IMR-90 (cell line): Measurements from ENCODE around the gene TMEM95. TPM values are rescaled to one million over a fixed set of nuclear protein-coding genes. Genes with fewer than 3 reads are reported as not detected.

Experiments
- ATAC-seq: fragments of 200-7000 bp; cut with Tn5 transposase; 2 replicates; pipeline ENCODE4 v1.9.1; 2020; ENCODE audit warnings: low read depth, mild to moderate bottlenecking, moderate library complexity
- BruUV-seq: library from RNA; stranded (reverse); fragments of 400-500 nt; replicated peaks from 2 replicates; lab custom pipeline; 2021; lab: Mats Ljungman, UMichigan
- CTCF ChIA-PET: fragments of 300-600 bp; formaldehyde crosslinking; extraction: SDS; loops from one replicate; lab custom pipeline; 2021; ENCODE audit warnings: antibody characterized with exemption; lab: Yijun Ruan, JAX
- POLR2A ChIA-PET: fragments of 300-600 bp; sonication (Branson Sonifier 250); formaldehyde crosslinking; loops from one replicate; lab custom pipeline; 2022; ENCODE audit warnings: antibody characterized with exemption; ENCODE audit not compliant: unreplicated experiment; lab: Charles Lee
- DNase-seq: peaks from one replicate; pipeline ENCODE4 v3.0.0; 2013
- H2AFZ ChIP-seq: replicated peaks from 2 replicates; pipeline ENCODE3; 2013; ENCODE audit warnings: low read length, mild to moderate bottlenecking; ENCODE audit not compliant: poor library complexity
- H2AK5ac ChIP-seq: 2 replicates; pipeline ENCODE4 v1.6.1; 2013; ENCODE audit warnings: low read depth, low read length, inconsistent platforms
- H2AK9ac ChIP-seq: replicated peaks from 2 replicates; pipeline ENCODE3; 2013; ENCODE audit warnings: mild to moderate bottlenecking, low read depth, low read length, moderate library complexity; ENCODE audit not compliant: poor library complexity
- H2BK120ac ChIP-seq: 2 replicates; pipeline ENCODE4 v1.6.1; 2013; ENCODE audit warnings: low read depth, low read length, inconsistent platforms
- H2BK15ac ChIP-seq: 3 replicates; pipeline ENCODE4 v1.6.1; 2013; ENCODE audit warnings: low read depth, low read length, inconsistent platforms
- H2BK20ac ChIP-seq: 2 replicates; pipeline ENCODE4 v1.6.1; 2013; ENCODE audit warnings: low read depth, mild to moderate bottlenecking, inconsistent platforms, low read length, moderate library complexity
- H2BK5ac ChIP-seq: 2 replicates; pipeline ENCODE4 v1.6.1; 2013; ENCODE audit warnings: mild to moderate bottlenecking, low read depth, low read length, inconsistent platforms; ENCODE audit not compliant: poor library complexity, severe bottlenecking
- H3K14ac ChIP-seq: replicated peaks from 2 replicates; pipeline ENCODE4 v1.6.1; 2013; ENCODE audit warnings: low read depth, low read length, inconsistent platforms
- H3K18ac ChIP-seq: 2 replicates; pipeline ENCODE4 v1.6.1; 2013; ENCODE audit warnings: low read depth, low read length, control low read depth
- H3K23ac ChIP-seq: 2 replicates; pipeline ENCODE4 v1.6.1; 2013; ENCODE audit warnings: low read depth, low read length, inconsistent platforms
- H3K27ac ChIP-seq: 2 replicates; pipeline ENCODE4 v1.5.1; 2013; ENCODE audit warnings: mild to moderate bottlenecking, control low read depth, low read length; ENCODE audit not compliant: insufficient read depth
- H3K27me3 ChIP-seq: 2 replicates; pipeline ENCODE4 v1.6.1; 2013; ENCODE audit warnings: low read length; ENCODE audit not compliant: control insufficient read depth, insufficient read depth
- H3K36me3 ChIP-seq: 2 replicates; pipeline ENCODE4 v1.6.1; 2013; ENCODE audit warnings: low read length, mixed read lengths; ENCODE audit not compliant: control insufficient read depth, insufficient read depth
- H3K4ac ChIP-seq: 2 replicates; pipeline ENCODE4 v1.6.1; 2013; ENCODE audit warnings: low read depth, low read length, inconsistent platforms
- H3K4me1 ChIP-seq: 2 replicates; pipeline ENCODE4 v1.6.1; 2013; ENCODE audit warnings: low read length, mixed read lengths; ENCODE audit not compliant: control insufficient read depth, insufficient read depth
- H3K4me2 ChIP-seq: 2 replicates; pipeline ENCODE4 v1.6.1; 2013; ENCODE audit warnings: low read depth, mild to moderate bottlenecking, control low read depth, low read length, moderate library complexity
- H3K4me3 ChIP-seq: 2 replicates; pipeline ENCODE4 v1.5.1; 2013; ENCODE audit warnings: low read depth, mild to moderate bottlenecking, control low read depth, low read length, moderate library complexity; ENCODE audit not compliant: insufficient read depth
- H3K56ac ChIP-seq: 2 replicates; pipeline ENCODE4 v1.6.1; 2013; ENCODE audit warnings: low read length, inconsistent platforms; ENCODE audit not compliant: insufficient read depth; ENCODE audit errors: extremely low read depth
- H3K79me1 ChIP-seq, 2 experiments: 2 replicates each; pipeline ENCODE4 v1.6.1; 2013; ENCODE audit warnings: low read length in 2 of 2, inconsistent platforms in 1 of 2, low read depth in 1 of 2
- H3K9ac ChIP-seq: 2 replicates; pipeline ENCODE4 v1.6.1; 2013; ENCODE audit warnings: low read depth, low read length, control low read depth
- H3K9me1 ChIP-seq: 2 replicates; pipeline ENCODE4 v1.6.1; 2013; ENCODE audit warnings: low read length, inconsistent platforms; ENCODE audit not compliant: insufficient read depth
- H3K9me3 ChIP-seq: 2 replicates; pipeline ENCODE4 v1.6.1; 2013; ENCODE audit warnings: low read length; ENCODE audit not compliant: control insufficient read depth, insufficient read depth
- H4K20me1 ChIP-seq: 2 replicates; pipeline ENCODE4 v1.6.1; 2013; ENCODE audit warnings: low read length, inconsistent platforms; ENCODE audit not compliant: insufficient read depth
- H4K5ac ChIP-seq: 2 replicates; pipeline ENCODE4 v1.6.1; 2013; ENCODE audit warnings: mild to moderate bottlenecking, low read depth, low read length, control low read depth
- H4K8ac ChIP-seq, 2 experiments: 2 replicates each; pipeline ENCODE4 v1.6.1; 2013; ENCODE audit warnings: low read depth in 2 of 2, low read length in 2 of 2, control low read depth in 1 of 2, inconsistent platforms in 1 of 2
- H4K91ac ChIP-seq: 2 replicates; pipeline ENCODE4 v1.6.1; 2013; ENCODE audit warnings: low read depth, low read length, inconsistent platforms; ENCODE audit not compliant: insufficient read depth
- CEBPB ChIP-seq: IDR thresholded peaks from 2 replicates; pipeline ENCODE4 v1.6.1; 2012; ENCODE audit warnings: low read depth, low read length, improper control_type of control experiment
- CHD1 ChIP-seq: IDR thresholded peaks from 2 replicates; pipeline ENCODE4 v1.6.1; 2012; ENCODE audit warnings: low read depth, low read length, improper control_type of control experiment
- ELK1 ChIP-seq: fragments of 150-350 bp; IDR thresholded peaks from 2 replicates; pipeline ENCODE4 v1.6.1; 2016; ENCODE audit warnings: low read depth, mild to moderate bottlenecking, low read length, moderate library complexity, borderline replicate concordance
- FOS ChIP-seq: fragments of 150-350 bp; IDR thresholded peaks from 2 replicates; pipeline ENCODE4 v1.6.1; 2016; ENCODE audit warnings: low read depth, low read length
- MAFK ChIP-seq: IDR thresholded peaks from 2 replicates; pipeline ENCODE4 v1.6.1; 2012; ENCODE audit warnings: low read depth, low read length, improper control_type of control experiment
- MXI1 ChIP-seq: IDR thresholded peaks from 2 replicates; pipeline ENCODE4 v1.6.1; 2012; ENCODE audit warnings: low read depth, mild to moderate bottlenecking, low read length, moderate library complexity, borderline replicate concordance
- NFE2L2 ChIP-seq: fragments of 150-350 bp; IDR thresholded peaks from 2 replicates; pipeline ENCODE4 v1.6.1; 2016; ENCODE audit warnings: low read depth, mild to moderate bottlenecking, low read length
- POLR2A ChIP-seq: IDR thresholded peaks from 2 replicates; pipeline ENCODE4 v1.6.1; 2012; ENCODE audit warnings: mild to moderate bottlenecking, low read depth, low read length
- RAD21 ChIP-seq: IDR thresholded peaks from 2 replicates; pipeline ENCODE4 v1.6.1; 2012; ENCODE audit warnings: low read length, improper control_type of control experiment
- RCOR1 ChIP-seq: IDR thresholded peaks from 2 replicates; pipeline ENCODE4 v1.6.1; 2012; ENCODE audit warnings: mild to moderate bottlenecking, low read length, improper control_type of control experiment; ENCODE audit not compliant: insufficient replicate concordance
- RFX5 ChIP-seq: IDR thresholded peaks from 2 replicates; pipeline ENCODE4 v1.8.0; 2012; ENCODE audit warnings: low read depth, mild to moderate bottlenecking, low read length, moderate library complexity
- SMC3 ChIP-seq: fragments of 150-350 bp; IDR thresholded peaks from 2 replicates; pipeline ENCODE4 v1.6.1; 2016; ENCODE audit warnings: low read depth, mild to moderate bottlenecking, antibody characterized with exemption, low read length, moderate library complexity
- WGBS, 2 experiments: methylation state at CpG; one replicate each; pipeline versions ENCODE4 v1.1.5 to v1.1.7; 2013; ENCODE audit warnings: missing lambda C conversion rate in 2 of 2; ENCODE audit not compliant: insufficient read length in 1 of 2; ENCODE audit errors: extremely low coverage in 2 of 2; 5-methylcytosine and 5-hydroxymethylcytosine counted together
- dilution Hi-C: fragments of 300-500 bp; cut with HindIII; formaldehyde crosslinking; loops from one replicate; pipeline ENCODE4 v1.14.3; 2018; ENCODE audit warnings: low sequenced_read_pairs; ENCODE audit not compliant: unreplicated experiment
- in situ Hi-C: fragments of 300-500 bp; cut with MboI; formaldehyde crosslinking; loops from 3 replicates; pipeline ENCODE4 v1.14.3; 2019; ENCODE audit warnings: low sequenced_read_pairs, inconsistent platforms, mixed read lengths
- intact Hi-C: fragments of 100-400 bp; cut with micrococcal nuclease; formaldehyde crosslinking; loops from 2 replicates; pipeline ENCODE4 v1.10.0; 2022
- polyA plus RNA-seq, 3 experiments: library from polyadenylated mRNA; depleted of rRNA; stranded (reverse); fragments of >200 nt; gene quantifications; 2 replicates each; pipeline ENCODE4 v1.2.3, GENCODE V29; 2012; ENCODE audit warnings: low replicate concordance in 1 of 3
- total RNA-seq: library from RNA; depleted of rRNA; stranded (reverse); fragments of >200 nt; gene quantifications from 2 replicates; pipeline ENCODE4 v1.2.3, GENCODE V29; 2012
- TF ChIP-seq, protein P1 (sequence below): conservative IDR thresholded peaks from 2 replicates; pipeline ENCODE4 v1.5.1; 2012; ENCODE audit warnings: mild to moderate bottlenecking, low read depth, low read length, improper control_type of control experiment

The TMEM95 gene
- total and polyA plus RNA-seq, 2 of the 4 experiments (the other 2 are of a cell fraction): not detected

GRCh38 chr17:7311110-7311705 is 43.7 kb upstream of the TMEM95 start:
- BruUV-seq: no TSS peak
- no peak overlapping the region for H3K14ac ChIP-seq
- peaks cover 65% of the 10 kb centered on the region for H4K20me1 ChIP-seq
- no peak overlapping the region for H3K27ac ChIP-seq
- no peak overlapping the region for H2BK15ac ChIP-seq
- DNase-seq: no peak
- no peak overlapping the region for H2AK9ac ChIP-seq
- peaks cover 39% of the 10 kb centered on the region for H3K36me3 ChIP-seq
- no peak overlapping the region for H3K4me2 ChIP-seq
- H2AK5ac ChIP-seq: no peak overlapping the region
- no peak overlapping the region for H3K4ac ChIP-seq
- H2AFZ ChIP-seq: no peak overlapping the region
- H3K9ac ChIP-seq: no peak overlapping the region
- CTCF ChIA-PET: no interaction called here
- H3K79me1 ChIP-seq: peaks cover 25 to 66% of the 10 kb centered on the region in 2 experiments
- H4K8ac ChIP-seq: no peak overlapping the region
- no peak overlapping the region for H3K56ac ChIP-seq
- H3K4me3 ChIP-seq: no peak overlapping the region
- no peak overlapping the region for H2BK5ac ChIP-seq
- H3K9me3 ChIP-seq: no peaks in the 10 kb centered on the region
- in situ Hi-C loops: no loop called here
- peaks cover 7% of the 10 kb centered on the region for H3K4me1 ChIP-seq
- no peaks in the 10 kb centered on the region for H3K27me3 ChIP-seq
- H4K5ac ChIP-seq: no peak overlapping the region
- H2BK120ac ChIP-seq: no peak overlapping the region
- POLR2A ChIA-PET: no interaction called here
- H3K9me1 ChIP-seq: peaks cover 16% of the 10 kb centered on the region
- TF ChIP-seq FOS (no peak), SMC3 (no peak), RAD21 (no peak), NFE2L2 (no peak), CEBPB (no peak), POLR2A (no peak), ELK1 (no peak), MAFK (no peak), MXI1 (no peak), RFX5 (no peak), RCOR1 (no peak), CHD1 (no peak)
- TF ChIP-seq, protein P1, sequence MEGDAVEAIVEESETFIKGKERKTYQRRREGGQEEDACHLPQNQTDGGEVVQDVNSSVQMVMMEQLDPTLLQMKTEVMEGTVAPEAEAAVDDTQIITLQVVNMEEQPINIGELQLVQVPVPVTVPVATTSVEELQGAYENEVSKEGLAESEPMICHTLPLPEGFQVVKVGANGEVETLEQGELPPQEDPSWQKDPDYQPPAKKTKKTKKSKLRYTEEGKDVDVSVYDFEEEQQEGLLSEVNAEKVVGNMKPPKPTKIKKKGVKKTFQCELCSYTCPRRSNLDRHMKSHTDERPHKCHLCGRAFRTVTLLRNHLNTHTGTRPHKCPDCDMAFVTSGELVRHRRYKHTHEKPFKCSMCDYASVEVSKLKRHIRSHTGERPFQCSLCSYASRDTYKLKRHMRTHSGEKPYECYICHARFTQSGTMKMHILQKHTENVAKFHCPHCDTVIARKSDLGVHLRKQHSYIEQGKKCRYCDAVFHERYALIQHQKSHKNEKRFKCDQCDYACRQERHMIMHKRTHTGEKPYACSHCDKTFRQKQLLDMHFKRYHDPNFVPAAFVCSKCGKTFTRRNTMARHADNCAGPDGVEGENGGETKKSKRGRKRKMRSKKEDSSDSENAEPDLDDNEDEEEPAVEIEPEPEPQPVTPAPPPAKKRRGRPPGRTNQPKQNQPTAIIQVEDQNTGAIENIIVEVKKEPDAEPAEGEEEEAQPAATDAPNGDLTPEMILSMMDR: no peak
- dilution Hi-C loops: no loop called here
- intact Hi-C loops: no loop called here
- 81% methylated on average over 5 of the region's 7 CpGs; no CpG with 5 or more reads in 1 of the 2 experiments for whole genome bisulfite sequencing, 2 experiments
- H3K23ac ChIP-seq: no peak overlapping the region
- H4K91ac ChIP-seq: no peak overlapping the region
- H2BK20ac ChIP-seq: no peak overlapping the region
- no peak for ATAC-seq
- H3K18ac ChIP-seq: no peak overlapping the region
